ENCODE measurements around the gene PPP1R1B. TPM values are rescaled to one million over a fixed set of nuclear protein-coding genes. Genes with fewer than 3 reads are reported as not detected.

Gene PPP1R1B
- total and polyA plus RNA-seq, 2 donors (not counting 1 experiment from before 2014, with no cell fraction given), result not detected

GRCh38 chr17:39627047-39627711 lies 427 bp downstream of the PPP1R1B start:
- peak overlapping the region; percentile 41 for H3K9ac ChIP-seq (ENCODE audit: low read length)
- Mint-ChIP-seq H3K4me3 (peak overlapping the region; percentile 68), H3K9me3 (ENCODE audit: insufficient read depth) (no peaks in the 10 kb centered on the region), H3K27ac (no peak overlapping the region), H3K27me3 (peaks cover 30% of the 10 kb centered on the region), H3K4me1 (peaks cover 35% of the 10 kb centered on the region)
- DNase-seq, result peak; percentile 51
- CTCF ChIA-PET, result interaction anchor here (0.6 to 1.9 kb wide), 3 partner anchors 12 to 662 kb away, joined by 3 to 12 read pairs (median 4); no protein-coding TSS in a partner anchor
- H3K4me2 ChIP-seq (replicated peaks; ENCODE audit: low read depth, low read length, poor library complexity, severe bottlenecking), result peak overlapping the region; percentile 86
- no peak for TF ChIP-seq CTCF (IDR thresholded peaks at IDR 0.05)
- peak; percentile 87 for TF ChIP-seq EZH2 (IDR thresholded peaks at IDR 0.05; ENCODE audit: borderline replicate concordance, insufficient read depth, low read depth, low read length, poor library complexity, severe bottlenecking)
- H3K9me3 ChIP-seq (ENCODE audit: control extremely low read depth in 1 of 3, control insufficient read depth in 2 of 3, insufficient read depth in 1 of 3, low read length in 2 of 3), result no peaks in the 10 kb centered on the region
- POLR2A ChIA-PET, result interaction anchor here (1.0 to 1.8 kb wide), 2 partner anchors 61 to 128 kb away, joined by 3 to 4 read pairs; partner anchors contain the start of gene PGAP3
- intact Hi-C loops (cut with micrococcal nuclease), result no loop called here
- peaks cover 7% of the 10 kb centered on the region for H3K79me2 ChIP-seq (ENCODE audit: control insufficient read depth, insufficient read depth, low read length)
- ATAC-seq (ENCODE audit: low read depth), result no peak
- peak overlapping the region; percentile 65 for H2AFZ ChIP-seq (ENCODE audit: insufficient read depth, low read depth, low read length, poor library complexity, severe bottlenecking)
- no peak overlapping the region for H3K27ac ChIP-seq (ENCODE audit: low read length in 2 of 2)
- no peaks in the 10 kb centered on the region for H3K36me3 ChIP-seq (replicated peaks in 1 of 2; ENCODE audit: control extremely low read depth in 1 of 2, control insufficient read depth in 1 of 2, extremely low read depth in 1 of 2, insufficient read depth in 2 of 2, low read length in 1 of 2)
- peak overlapping the region in 4 of 5 experiments; percentile 28 to 37 (median 34) for H3K4me3 ChIP-seq (ENCODE audit: control extremely low read depth in 1 of 5, extremely low read depth in 1 of 5, insufficient read depth in 1 of 5, low read depth in 2 of 5, low read length in 4 of 5)
- WGBS (ENCODE audit: insufficient coverage), result 12% methylated on average over 72 of the region's 72 CpGs
- no peaks in the 10 kb centered on the region for H4K20me1 ChIP-seq (ENCODE audit: control insufficient read depth, insufficient read depth, low read length, poor library complexity, severe bottlenecking)
- H3K4me1 ChIP-seq (ENCODE audit: control insufficient read depth in 2 of 2, insufficient read depth in 2 of 2, low read length in 2 of 2), result peaks cover 28 to 31% of the 10 kb centered on the region in 2 donors
- peaks cover 0 to 61% (median 17%) of the 10 kb centered on the region in 4 experiments for H3K27me3 ChIP-seq (replicated peaks in 1 of 4; ENCODE audit: control extremely low read depth in 1 of 4, control insufficient read depth in 3 of 4, insufficient read depth in 4 of 4, low read length in 3 of 4)

All from B cell (primary cell).